H1 (cell line): Measurements from ENCODE around the gene GIT1. TPM values are rescaled to one million over a fixed set of nuclear protein-coding genes. Genes with fewer than 3 reads are reported as not detected.

Source experiments
- BACH1 ChIP-seq: IDR thresholded peaks from 2 replicates; pipeline ENCODE4 v1.6.1; 2012; ENCODE audit warnings: low read length, improper control_type of control experiment
- CBX5 ChIP-seq: fragments of 300-800, 300-1000 bp; sonication (generic); IDR thresholded peaks from 2 replicates; pipeline ENCODE4 v1.7.1; 2016; ENCODE audit warnings: antibody characterized with exemption, low read length, low read depth
- CBX8 ChIP-seq: fragments of 300-800, 300-1000 bp; sonication (generic); IDR thresholded peaks from 2 replicates; pipeline ENCODE4 v1.7.1; 2016; ENCODE audit warnings: low read depth, low read length, borderline replicate concordance
- CHD1 ChIP-seq: IDR thresholded peaks from 2 replicates; pipeline ENCODE4 v1.6.1; 2012; ENCODE audit warnings: low read depth, low read length, improper control_type of control experiment
- E2F6 ChIP-seq: IDR thresholded peaks from 2 replicates; pipeline ENCODE4 v1.6.1; 2012; ENCODE audit warnings: inconsistent platforms
- EP300 ChIP-seq, 2 experiments: IDR thresholded peaks; 1 replicate in 1 of 2; 2 replicates in 1 of 2; pipeline ENCODE4 v1.6.1; 2011 to 2012; ENCODE audit warnings: low read depth in 2 of 2, low read length in 2 of 2, mild to moderate bottlenecking in 2 of 2, borderline replicate concordance in 1 of 2, inconsistent platforms in 1 of 2, moderate library complexity in 1 of 2
- GTF2F1 ChIP-seq: IDR thresholded peaks from 2 replicates; pipeline ENCODE4 v1.6.1; 2012; ENCODE audit warnings: low read depth, low read length, improper control_type of control experiment, borderline replicate concordance
- JUN ChIP-seq: IDR thresholded peaks from 2 replicates; pipeline ENCODE4 v1.6.1; 2011; ENCODE audit warnings: low read depth, mild to moderate bottlenecking, improper control_type of control experiment, low read length
- JUND ChIP-seq: IDR thresholded peaks from 2 replicates; pipeline ENCODE4 v1.6.1; 2011; ENCODE audit warnings: mild to moderate bottlenecking, improper control_type of control experiment, low read length
- KDM1A ChIP-seq: fragments of 200-600, 300-600 bp; sonication (generic); IDR thresholded peaks from 2 replicates; pipeline ENCODE4 v1.7.1; 2016; ENCODE audit warnings: mild to moderate bottlenecking, low read length, borderline replicate concordance
- MAX ChIP-seq: IDR thresholded peaks from 2 replicates; pipeline ENCODE4 v1.6.1; 2012; ENCODE audit warnings: inconsistent platforms
- SIN3A ChIP-seq, 2 experiments: IDR thresholded peaks in 1 of 2; conservative IDR thresholded peaks in 1 of 2; 2 replicates each; pipeline ENCODE4 v1.6.1; 2011 to 2012; ENCODE audit warnings: low read length in 2 of 2, improper control_type of control experiment in 1 of 2, low read depth in 1 of 2, mild to moderate bottlenecking in 1 of 2
- SIX5 ChIP-seq: IDR thresholded peaks from 2 replicates; pipeline ENCODE4 v1.6.1; 2011; ENCODE audit warnings: mild to moderate bottlenecking, low read depth, low read length
- SP2 ChIP-seq: IDR thresholded peaks from 2 replicates; pipeline ENCODE4 v1.6.1; 2012; ENCODE audit warnings: mild to moderate bottlenecking, low read length, inconsistent platforms
- TAF7 ChIP-seq: optimal IDR thresholded peaks from 2 replicates; pipeline ENCODE3; 2011; ENCODE audit warnings: low read depth, mild to moderate bottlenecking, inconsistent platforms, low read length, moderate library complexity, borderline replicate concordance
- TBP ChIP-seq: IDR thresholded peaks from 2 replicates; pipeline ENCODE4 v1.6.1; 2011; ENCODE audit warnings: low read depth, low read length, improper control_type of control experiment
- TEAD4 ChIP-seq: IDR thresholded peaks from 2 replicates; pipeline ENCODE4 v1.6.1; 2012; ENCODE audit warnings: low read depth, low read length, inconsistent platforms, mixed read lengths
- polyA plus RNA-seq, 7 experiments: library from polyadenylated mRNA; depleted of rRNA in 3 of 7; stranded (reverse) in 5 of 7; unstranded in 2 of 7; fragments of >200 nt in 5 of 7; fragments of 200-250 nt in 2 of 7; gene quantifications; 1 replicate in 5 of 7; 2 replicates in 1 of 7; 4 replicates in 1 of 7; pipeline versions ENCODE4 v1.2.1 to v1.2.3, GENCODE V29; 2011 to 2013; ENCODE audit warnings: missing spikeins in 2 of 7, mixed read lengths in 2 of 7
- total RNA-seq: library from RNA; stranded (reverse); fragmentation: NEBNext Ultra II Directional; extraction: Animal tissue kit (Norgen Biotek cat#: 25700); gene quantifications from 2 replicates; pipeline ENCODE4 v1.2.1, GENCODE V29; 2021
- TF ChIP-seq, protein P1 (sequence below): IDR thresholded peaks from 2 replicates; pipeline ENCODE4 v1.6.1; 2011; ENCODE audit warnings: low read depth, mild to moderate bottlenecking, low read length; ENCODE audit not compliant: insufficient read depth
- TF ChIP-seq, protein P2 (sequence below), 3 experiments: IDR thresholded peaks; 1 replicate in 2 of 3; 2 replicates in 1 of 3; pipeline versions ENCODE4 v1.5.1 to v1.6.1; 2011; ENCODE audit warnings: low read length in 3 of 3, mild to moderate bottlenecking in 3 of 3, inconsistent platforms in 2 of 3, low read depth in 1 of 3, moderate library complexity in 1 of 3; ENCODE audit not compliant: insufficient read depth in 1 of 3; ENCODE audit errors: control extremely low read depth in 1 of 3

Gene GIT1
- total and polyA plus RNA-seq, 2 of the 8 experiments (the other 6 are each of a cell fraction or from before 2014, with no cell fraction given), result 62.4 to 63.0 TPM

GRCh38 chr17:29593591-29594518, 4.4 kb upstream of the GIT1 start (continued):
- TF ChIP-seq SIX5 (no peak), TBP (peak; percentile 29; the same call in 1 of the 2 replicates), CHD1 (no peak), KDM1A (no peak), CBX8 (no peak), MAX (peak; percentile 23; the same call in 1 of the 2 replicates), TAF7 (peak; percentile 93), BACH1 (no peak), GTF2F1 (no peak), CBX5 (no peak), JUN (no peak), E2F6 (no peak), SP2 (no peak), TEAD4 (no peak), SIN3A (conservative IDR thresholded peaks at IDR 0.05 in 1 of 2, IDR thresholded peaks at IDR 0.05 in 1 of 2; ENCODE audit: low read depth in 1 of 2, low read length in 2 of 2) (peak; percentile 100), JUND (no peak), EP300 (IDR thresholded peaks at IDR 0.05; ENCODE audit: borderline replicate concordance in 1 of 2, low read depth in 2 of 2, low read length in 2 of 2) (no peak)
- TF ChIP-seq, protein P1, sequence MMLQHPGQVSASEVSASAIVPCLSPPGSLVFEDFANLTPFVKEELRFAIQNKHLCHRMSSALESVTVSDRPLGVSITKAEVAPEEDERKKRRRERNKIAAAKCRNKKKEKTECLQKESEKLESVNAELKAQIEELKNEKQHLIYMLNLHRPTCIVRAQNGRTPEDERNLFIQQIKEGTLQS, result no peak
- TF ChIP-seq, protein P2, sequence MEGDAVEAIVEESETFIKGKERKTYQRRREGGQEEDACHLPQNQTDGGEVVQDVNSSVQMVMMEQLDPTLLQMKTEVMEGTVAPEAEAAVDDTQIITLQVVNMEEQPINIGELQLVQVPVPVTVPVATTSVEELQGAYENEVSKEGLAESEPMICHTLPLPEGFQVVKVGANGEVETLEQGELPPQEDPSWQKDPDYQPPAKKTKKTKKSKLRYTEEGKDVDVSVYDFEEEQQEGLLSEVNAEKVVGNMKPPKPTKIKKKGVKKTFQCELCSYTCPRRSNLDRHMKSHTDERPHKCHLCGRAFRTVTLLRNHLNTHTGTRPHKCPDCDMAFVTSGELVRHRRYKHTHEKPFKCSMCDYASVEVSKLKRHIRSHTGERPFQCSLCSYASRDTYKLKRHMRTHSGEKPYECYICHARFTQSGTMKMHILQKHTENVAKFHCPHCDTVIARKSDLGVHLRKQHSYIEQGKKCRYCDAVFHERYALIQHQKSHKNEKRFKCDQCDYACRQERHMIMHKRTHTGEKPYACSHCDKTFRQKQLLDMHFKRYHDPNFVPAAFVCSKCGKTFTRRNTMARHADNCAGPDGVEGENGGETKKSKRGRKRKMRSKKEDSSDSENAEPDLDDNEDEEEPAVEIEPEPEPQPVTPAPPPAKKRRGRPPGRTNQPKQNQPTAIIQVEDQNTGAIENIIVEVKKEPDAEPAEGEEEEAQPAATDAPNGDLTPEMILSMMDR (IDR thresholded peaks at IDR 0.05; ENCODE audit: control extremely low read depth in 1 of 3, insufficient read depth in 1 of 3, low read depth in 1 of 3, low read length in 3 of 3), result peak; percentile 46 to 49 (median 48)
